Measurements from ENCODE around the gene CREB5.
A peak's percentile ranks its signal among the peaks of the same experiment; 100 is the strongest.

The CREB5 gene

DNA sequence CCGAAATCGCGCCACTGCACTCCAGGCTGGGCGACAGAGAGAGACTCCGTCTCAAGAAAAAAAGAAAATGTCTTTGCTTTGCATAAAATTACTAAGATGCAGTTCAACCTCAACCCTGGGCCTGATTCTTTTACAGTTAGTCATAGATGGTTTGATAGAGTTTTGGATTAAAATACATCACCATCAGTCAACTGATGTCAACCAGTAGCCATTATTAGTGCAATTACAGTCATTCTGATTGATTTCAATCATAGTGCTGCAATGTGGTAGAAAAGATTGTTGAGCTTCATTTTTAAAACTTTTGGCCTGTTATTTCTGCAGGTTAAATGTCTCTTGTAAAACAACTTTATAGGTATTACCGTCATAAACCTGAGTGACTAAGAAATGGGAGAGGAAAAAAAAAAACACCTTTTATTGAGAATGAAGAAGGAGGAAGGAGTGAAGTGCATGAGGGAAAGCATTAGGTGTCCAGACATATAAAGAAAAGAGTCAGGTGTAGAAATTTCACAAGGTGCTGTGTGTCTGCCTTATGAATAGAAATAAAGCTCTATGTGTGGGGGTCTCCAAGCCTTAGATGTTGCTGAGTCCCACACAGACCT, 395.2 kb downstream of the CREB5 start:
- peak; percentile 20 for ATAC-seq
- TF ChIP-seq ZC3H10 (CRISPR knock-in tag; IDR thresholded peaks at IDR 0.05), result 0 out of 2 replicates have a peak, but pooled peaks have one; percentile 37
- TF ChIP-seq, protein P1, sequence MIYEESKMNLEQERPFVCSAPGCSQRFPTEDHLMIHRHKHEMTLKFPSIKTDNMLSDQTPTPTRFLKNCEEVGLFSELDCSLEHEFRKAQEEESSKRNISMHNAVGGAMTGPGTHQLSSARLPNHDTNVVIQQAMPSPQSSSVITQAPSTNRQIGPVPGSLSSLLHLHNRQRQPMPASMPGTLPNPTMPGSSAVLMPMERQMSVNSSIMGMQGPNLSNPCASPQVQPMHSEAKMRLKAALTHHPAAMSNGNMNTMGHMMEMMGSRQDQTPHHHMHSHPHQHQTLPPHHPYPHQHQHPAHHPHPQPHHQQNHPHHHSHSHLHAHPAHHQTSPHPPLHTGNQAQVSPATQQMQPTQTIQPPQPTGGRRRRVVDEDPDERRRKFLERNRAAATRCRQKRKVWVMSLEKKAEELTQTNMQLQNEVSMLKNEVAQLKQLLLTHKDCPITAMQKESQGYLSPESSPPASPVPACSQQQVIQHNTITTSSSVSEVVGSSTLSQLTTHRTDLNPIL (CRISPR knock-in tag; IDR thresholded peaks at IDR 0.05; ENCODE audit: low read depth), result peak; percentile 67; the same call in 1 of the 2 replicates
- TF ChIP-seq GLIS3 (CRISPR knock-in tag; IDR thresholded peaks at IDR 0.05), result peak; percentile 67; the same call in 1 of the 2 replicates
- peak; percentile 98 for TF ChIP-seq ISL1 (CRISPR knock-in tag; IDR thresholded peaks at IDR 0.05)
- TF ChIP-seq TOX (CRISPR knock-in tag; IDR thresholded peaks at IDR 0.05; ENCODE audit: borderline replicate concordance), result no peak; the same call in 1 of the 2 replicates
- TF ChIP-seq, protein P2, sequence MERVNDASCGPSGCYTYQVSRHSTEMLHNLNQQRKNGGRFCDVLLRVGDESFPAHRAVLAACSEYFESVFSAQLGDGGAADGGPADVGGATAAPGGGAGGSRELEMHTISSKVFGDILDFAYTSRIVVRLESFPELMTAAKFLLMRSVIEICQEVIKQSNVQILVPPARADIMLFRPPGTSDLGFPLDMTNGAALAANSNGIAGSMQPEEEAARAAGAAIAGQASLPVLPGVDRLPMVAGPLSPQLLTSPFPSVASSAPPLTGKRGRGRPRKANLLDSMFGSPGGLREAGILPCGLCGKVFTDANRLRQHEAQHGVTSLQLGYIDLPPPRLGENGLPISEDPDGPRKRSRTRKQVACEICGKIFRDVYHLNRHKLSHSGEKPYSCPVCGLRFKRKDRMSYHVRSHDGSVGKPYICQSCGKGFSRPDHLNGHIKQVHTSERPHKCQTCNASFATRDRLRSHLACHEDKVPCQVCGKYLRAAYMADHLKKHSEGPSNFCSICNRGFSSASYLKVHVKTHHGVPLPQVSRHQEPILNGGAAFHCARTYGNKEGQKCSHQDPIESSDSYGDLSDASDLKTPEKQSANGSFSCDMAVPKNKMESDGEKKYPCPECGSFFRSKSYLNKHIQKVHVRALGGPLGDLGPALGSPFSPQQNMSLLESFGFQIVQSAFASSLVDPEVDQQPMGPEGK (CRISPR knock-in tag; IDR thresholded peaks at IDR 0.05; ENCODE audit: borderline replicate concordance), result peak; percentile 89; the same call in 1 of the 2 replicates
- TF ChIP-seq ZFP3 (CRISPR knock-in tag; IDR thresholded peaks at IDR 0.05), result no peak

DNA sequence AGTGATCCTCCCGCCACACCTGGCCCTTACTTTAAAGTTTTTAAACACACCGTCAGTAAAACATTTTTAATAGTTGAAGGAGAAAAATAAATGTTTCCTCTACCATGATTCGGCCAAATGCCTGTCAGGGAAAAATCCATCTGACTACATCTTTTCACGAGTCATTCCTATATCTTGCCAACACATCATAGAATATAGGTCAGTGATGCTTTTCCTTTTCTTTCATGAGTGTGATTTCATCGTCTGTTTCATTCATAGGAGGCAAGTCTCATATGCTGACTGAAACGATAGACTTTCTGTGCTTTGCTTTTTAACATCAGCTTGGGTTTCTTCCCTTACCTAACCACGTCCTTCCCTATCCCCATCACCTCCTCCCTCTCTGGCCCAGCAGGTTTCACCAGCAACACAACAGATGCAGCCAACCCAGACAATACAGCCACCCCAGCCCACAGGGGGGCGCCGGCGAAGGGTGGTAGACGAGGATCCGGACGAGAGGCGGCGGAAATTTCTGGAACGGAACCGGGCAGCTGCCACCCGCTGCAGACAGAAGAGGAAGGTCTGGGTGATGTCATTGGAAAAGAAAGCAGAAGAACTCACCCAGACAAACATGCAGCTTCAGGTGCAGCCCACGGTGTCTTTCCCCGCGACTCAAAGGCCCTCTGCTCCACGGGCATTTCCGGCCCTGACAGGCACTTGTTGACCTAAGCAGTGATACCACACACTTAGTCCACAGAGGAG, 396.6 kb downstream of the CREB5 start:
- no peak for ATAC-seq
- no peak for TF ChIP-seq ZFP3 (CRISPR knock-in tag; IDR thresholded peaks at IDR 0.05)
- no peak for TF ChIP-seq ESRRG (CRISPR knock-in tag; IDR thresholded peaks at IDR 0.05)
- TF ChIP-seq TOX (CRISPR knock-in tag; IDR thresholded peaks at IDR 0.05; ENCODE audit: borderline replicate concordance), result no peak
- TF ChIP-seq, protein P1 (CRISPR knock-in tag; IDR thresholded peaks at IDR 0.05; ENCODE audit: low read depth), result no peak
- TF ChIP-seq ARNTL (CRISPR knock-in tag; IDR thresholded peaks at IDR 0.05; ENCODE audit: borderline replicate concordance, low read depth), result no peak
- no peak for TF ChIP-seq BACH2 (CRISPR knock-in tag; IDR thresholded peaks at IDR 0.05; ENCODE audit: borderline replicate concordance)
- TF ChIP-seq ZC3H10 (CRISPR knock-in tag; IDR thresholded peaks at IDR 0.05), result no peak
- TF ChIP-seq, protein P2 (CRISPR knock-in tag; IDR thresholded peaks at IDR 0.05; ENCODE audit: borderline replicate concordance), result no peak
- no peak for TF ChIP-seq SNAI2 (CRISPR knock-in tag; IDR thresholded peaks at IDR 0.05)
- TF ChIP-seq ZNF70 (CRISPR knock-in tag; IDR thresholded peaks at IDR 0.05), result no peak
- no peak for TF ChIP-seq CSDC2 (CRISPR knock-in tag; IDR thresholded peaks at IDR 0.05)

DNA sequence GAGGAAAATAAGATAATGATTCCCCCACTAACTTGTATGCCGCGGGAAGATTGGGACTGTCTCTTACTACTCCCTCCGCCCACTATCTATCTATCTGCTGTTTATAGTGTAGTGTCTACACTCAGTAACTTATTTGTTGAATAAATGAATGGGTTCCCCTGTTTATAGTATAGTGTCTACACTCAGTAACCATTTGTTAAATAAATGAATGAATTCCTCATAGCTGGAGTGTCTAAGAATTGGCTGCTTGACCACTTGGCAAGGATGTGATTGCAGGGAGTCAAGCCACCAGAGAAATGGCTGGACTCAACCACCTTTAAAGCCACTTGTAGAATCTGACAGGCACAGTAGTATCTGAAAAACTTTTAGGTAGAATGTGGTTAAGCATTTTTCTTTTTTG, 398.7 kb downstream of the CREB5 start:
- no peak for ATAC-seq
- no peak for TF ChIP-seq TCF4 (CRISPR knock-in tag; IDR thresholded peaks at IDR 0.05; ENCODE audit: borderline replicate concordance)
- no peak for TF ChIP-seq TOX (CRISPR knock-in tag; IDR thresholded peaks at IDR 0.05; ENCODE audit: borderline replicate concordance)
- TF ChIP-seq PPARA (CRISPR knock-in tag; IDR thresholded peaks at IDR 0.05; ENCODE audit: borderline replicate concordance), result no peak
- TF ChIP-seq ARNTL (CRISPR knock-in tag; IDR thresholded peaks at IDR 0.05; ENCODE audit: borderline replicate concordance, low read depth), result no peak
- TF ChIP-seq ZFP30 (CRISPR knock-in tag; IDR thresholded peaks at IDR 0.05), result no peak
- TF ChIP-seq ZFP3 (CRISPR knock-in tag; IDR thresholded peaks at IDR 0.05), result no peak
- no peak for TF ChIP-seq GLIS3 (CRISPR knock-in tag; IDR thresholded peaks at IDR 0.05)
- TF ChIP-seq OSR1 (CRISPR knock-in tag; IDR thresholded peaks at IDR 0.05), result no peak
- no peak for TF ChIP-seq ISL1 (CRISPR knock-in tag; IDR thresholded peaks at IDR 0.05)
- no peak for TF ChIP-seq BACH2 (CRISPR knock-in tag; IDR thresholded peaks at IDR 0.05; ENCODE audit: borderline replicate concordance)
- TF ChIP-seq, protein P3, sequence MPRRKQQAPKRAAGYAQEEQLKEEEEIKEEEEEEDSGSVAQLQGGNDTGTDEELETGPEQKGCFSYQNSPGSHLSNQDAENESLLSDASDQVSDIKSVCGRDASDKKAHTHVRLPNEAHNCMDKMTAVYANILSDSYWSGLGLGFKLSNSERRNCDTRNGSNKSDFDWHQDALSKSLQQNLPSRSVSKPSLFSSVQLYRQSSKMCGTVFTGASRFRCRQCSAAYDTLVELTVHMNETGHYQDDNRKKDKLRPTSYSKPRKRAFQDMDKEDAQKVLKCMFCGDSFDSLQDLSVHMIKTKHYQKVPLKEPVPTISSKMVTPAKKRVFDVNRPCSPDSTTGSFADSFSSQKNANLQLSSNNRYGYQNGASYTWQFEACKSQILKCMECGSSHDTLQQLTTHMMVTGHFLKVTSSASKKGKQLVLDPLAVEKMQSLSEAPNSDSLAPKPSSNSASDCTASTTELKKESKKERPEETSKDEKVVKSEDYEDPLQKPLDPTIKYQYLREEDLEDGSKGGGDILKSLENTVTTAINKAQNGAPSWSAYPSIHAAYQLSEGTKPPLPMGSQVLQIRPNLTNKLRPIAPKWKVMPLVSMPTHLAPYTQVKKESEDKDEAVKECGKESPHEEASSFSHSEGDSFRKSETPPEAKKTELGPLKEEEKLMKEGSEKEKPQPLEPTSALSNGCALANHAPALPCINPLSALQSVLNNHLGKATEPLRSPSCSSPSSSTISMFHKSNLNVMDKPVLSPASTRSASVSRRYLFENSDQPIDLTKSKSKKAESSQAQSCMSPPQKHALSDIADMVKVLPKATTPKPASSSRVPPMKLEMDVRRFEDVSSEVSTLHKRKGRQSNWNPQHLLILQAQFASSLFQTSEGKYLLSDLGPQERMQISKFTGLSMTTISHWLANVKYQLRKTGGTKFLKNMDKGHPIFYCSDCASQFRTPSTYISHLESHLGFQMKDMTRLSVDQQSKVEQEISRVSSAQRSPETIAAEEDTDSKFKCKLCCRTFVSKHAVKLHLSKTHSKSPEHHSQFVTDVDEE (CRISPR knock-in tag; IDR thresholded peaks at IDR 0.05), result no peak
- TF ChIP-seq ZNF8 (CRISPR knock-in tag; IDR thresholded peaks at IDR 0.05), result no peak
- TF ChIP-seq, protein P1 (CRISPR knock-in tag; IDR thresholded peaks at IDR 0.05; ENCODE audit: low read depth), result no peak
- no peak for TF ChIP-seq ZNF565 (CRISPR knock-in tag; conservative IDR thresholded peaks at IDR 0.05; ENCODE audit: low read depth)
- TF ChIP-seq ESRRG (CRISPR knock-in tag; IDR thresholded peaks at IDR 0.05), result no peak
- TF ChIP-seq, protein P4, sequence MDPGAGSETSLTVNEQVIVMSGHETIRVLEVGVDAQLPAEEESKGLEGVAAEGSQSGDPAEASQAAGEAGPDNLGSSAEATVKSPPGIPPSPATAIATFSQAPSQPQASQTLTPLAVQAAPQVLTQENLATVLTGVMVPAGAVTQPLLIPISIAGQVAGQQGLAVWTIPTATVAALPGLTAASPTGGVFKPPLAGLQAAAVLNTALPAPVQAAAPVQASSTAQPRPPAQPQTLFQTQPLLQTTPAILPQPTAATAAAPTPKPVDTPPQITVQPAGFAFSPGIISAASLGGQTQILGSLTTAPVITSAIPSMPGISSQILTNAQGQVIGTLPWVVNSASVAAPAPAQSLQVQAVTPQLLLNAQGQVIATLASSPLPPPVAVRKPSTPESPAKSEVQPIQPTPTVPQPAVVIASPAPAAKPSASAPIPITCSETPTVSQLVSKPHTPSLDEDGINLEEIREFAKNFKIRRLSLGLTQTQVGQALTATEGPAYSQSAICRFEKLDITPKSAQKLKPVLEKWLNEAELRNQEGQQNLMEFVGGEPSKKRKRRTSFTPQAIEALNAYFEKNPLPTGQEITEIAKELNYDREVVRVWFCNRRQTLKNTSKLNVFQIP (CRISPR knock-in tag; IDR thresholded peaks at IDR 0.05; ENCODE audit: borderline replicate concordance, low read depth), result no peak
- TF ChIP-seq SNAI2 (CRISPR knock-in tag; IDR thresholded peaks at IDR 0.05), result no peak
- no peak for TF ChIP-seq ZC3H10 (CRISPR knock-in tag; IDR thresholded peaks at IDR 0.05)

Measured in SK-N-SH treated with all-trans-retinoic acid at 6 μM for 48 hours (cell line).